HG02885 (cell line): ENCODE results near the gene RETN.

Source experiments
- ATAC-seq: cut with Tn5 transposase; IDR thresholded peaks from one replicate; pipeline ENCODE4 v1.9.1; 2021; ENCODE audit warnings: mild to moderate bottlenecking; ENCODE audit not compliant: unreplicated experiment, poor library complexity

RETN gene

GRCh38 chr19:7680606-7681339, 11.9 kb downstream of the RETN start, which contains the start of gene TRAPPC5:
TRAPPC5 (plus strand) TSS chr19:7680833; CDS start chr19:7682254, 1,421 bp downstream.
- ATAC-seq: peak; percentile 64

GRCh38 chr19:7681340-7682174, 12.7 kb downstream of the RETN start:
- no peak for ATAC-seq

- no peak for ATAC-seq
Measured at GRCh38 chr19:7682175-7682855, 13.5 kb downstream of the RETN start.

- no peak for ATAC-seq
Measured at GRCh38 chr19:7685546-7686445, 16.9 kb downstream of the RETN start.

GRCh38 chr19:7687177-7687576, 18.3 kb downstream of the RETN start:
- ATAC-seq: no peak

GRCh38 chr19:7689165-7689564, 20.3 kb downstream of the RETN start:
- no peak for ATAC-seq

GRCh38 chr19:7690779-7691258, 22.0 kb downstream of the RETN start:
- no peak for ATAC-seq

- ATAC-seq: no peak
Measured at GRCh38 chr19:7691497-7691896, 22.6 kb downstream of the RETN start.

GRCh38 chr19:7692417-7693088, 23.7 kb downstream of the RETN start:
- no peak for ATAC-seq

GRCh38 chr19:7694499-7694898, 25.6 kb downstream of the RETN start:
- no peak for ATAC-seq

- ATAC-seq: no peak
Measured at GRCh38 chr19:7697721-7698287, 29.0 kb downstream of the RETN start.

GRCh38 chr19:7698583-7698982, 29.7 kb downstream of the RETN start:
- ATAC-seq: no peak

GRCh38 chr19:7699003-7699402, 30.2 kb downstream of the RETN start:
- ATAC-seq: no peak

- no peak for ATAC-seq
Measured at GRCh38 chr19:7699417-7700401, 30.9 kb downstream of the RETN start.

- no peak for ATAC-seq
Measured at GRCh38 chr19:7701049-7701653, 32.3 kb downstream of the RETN start.

GRCh38 chr19:7701654-7702457, 33.0 kb downstream of the RETN start, which contains the start of gene FCER2:
FCER2 (minus strand) TSS chr19:7702131; CDS start chr19:7699760, 2,371 bp downstream.
- peak; percentile 56 for ATAC-seq
